HEK293 (cell line): ENCODE results near the gene POU2AF3.
A peak's percentile ranks its signal among the peaks of the same experiment; 100 is the strongest.

Experiments used
- CTCF ChIA-PET: fragments of 350-600 bp; formaldehyde crosslinking; extraction: SDS; loops from one replicate; lab custom pipeline; 2021; ENCODE audit warnings: antibody characterized with exemption; lab: Yijun Ruan, JAX
- POLR2A ChIA-PET: fragments of 300-600 bp; formaldehyde crosslinking; extraction: SDS; loops from one replicate; lab custom pipeline; 2020; ENCODE audit warnings: antibody characterized with exemption, inconsistent platforms; lab: Yijun Ruan, JAX
- H3K27ac ChIP-seq: fragments of 200-500 bp; sonication (Bioruptor generic); 2 replicates; pipeline ENCODE4 v1.5.1; 2014; ENCODE audit warnings: low read depth, low read length, control low read depth, inconsistent platforms; ENCODE audit errors: extremely low read depth
- H3K36me3 ChIP-seq, 2 experiments: fragments of 200-500 bp in 1 of 2; sonication (Bioruptor generic) in 1 of 2; 1 replicate in 1 of 2; 2 replicates in 1 of 2; pipeline ENCODE4 v1.5.1; 2014 to 2017; ENCODE audit warnings: inconsistent platforms in 2 of 2, low read length in 2 of 2; ENCODE audit not compliant: control insufficient read depth in 2 of 2, insufficient read depth in 1 of 2
- H3K4me1 ChIP-seq: fragments of 200-500 bp; sonication (Bioruptor generic); 2 replicates; pipeline ENCODE4 v1.5.1; 2014; ENCODE audit warnings: mild to moderate bottlenecking, low read length, inconsistent platforms; ENCODE audit not compliant: control insufficient read depth, insufficient read depth
- H3K4me3 ChIP-seq: 2 replicates; pipeline ENCODE4 v1.5.1; 2011; ENCODE audit warnings: low read depth, mild to moderate bottlenecking, control low read depth, low read length, moderate library complexity
- H3K9me3 ChIP-seq: fragments of 200-500 bp; sonication (Bioruptor generic); 2 replicates; pipeline ENCODE4 v1.5.1; 2014; ENCODE audit warnings: low read depth, low read length, inconsistent platforms; ENCODE audit not compliant: control insufficient read depth, insufficient read depth
- BCL6B ChIP-seq: fragments of 450-650 bp; formaldehyde crosslinking; IDR thresholded peaks from 2 replicates; pipeline ENCODE4 v1.5.1; 2017; ENCODE audit warnings: missing biosample characterization, missing genetic modification characterization
- EGR2 ChIP-seq: fragments of 450-650 bp; formaldehyde crosslinking; IDR thresholded peaks from 2 replicates; pipeline ENCODE4 v1.5.1; 2016; ENCODE audit warnings: low read depth, missing biosample characterization, missing genetic modification characterization
- HOXC10 ChIP-seq: sonication (generic); formaldehyde crosslinking; IDR thresholded peaks from 2 replicates; pipeline ENCODE4 v1.8.1; 2023; ENCODE audit warnings: mild to moderate bottlenecking, missing genetic modification reagents
- HOXD13 ChIP-seq: sonication (generic); formaldehyde crosslinking; IDR thresholded peaks from 2 replicates; pipeline ENCODE4 v1.8.0; 2022; ENCODE audit warnings: missing genetic modification reagents, borderline replicate concordance
- KLF1 ChIP-seq: fragments of 450-650 bp; formaldehyde crosslinking; IDR thresholded peaks from 2 replicates; pipeline ENCODE4 v1.5.1; 2016; ENCODE audit warnings: missing biosample characterization, missing genetic modification characterization
- KLF17 ChIP-seq: fragments of 450-650 bp; formaldehyde crosslinking; IDR thresholded peaks from 2 replicates; pipeline ENCODE4 v1.5.1; 2016; ENCODE audit warnings: missing biosample characterization, missing genetic modification characterization
- MZF1 ChIP-seq: fragments of 450-650 bp; formaldehyde crosslinking; IDR thresholded peaks from 2 replicates; pipeline ENCODE4 v1.5.1; 2017; ENCODE audit warnings: missing biosample characterization, missing genetic modification characterization, borderline replicate concordance
- PRDM4 ChIP-seq: fragments of 450-650 bp; formaldehyde crosslinking; IDR thresholded peaks from 2 replicates; pipeline ENCODE4 v1.5.1; 2017; ENCODE audit warnings: missing biosample characterization, missing genetic modification characterization
- SETDB1 ChIP-seq: IDR thresholded peaks from one replicate; pipeline ENCODE4 v1.6.1; 2017; ENCODE audit warnings: mild to moderate bottlenecking, low read length, moderate library complexity, mixed read lengths; ENCODE audit not compliant: insufficient read length
- SP2 ChIP-seq: fragments of 450-650 bp; formaldehyde crosslinking; IDR thresholded peaks from 2 replicates; pipeline ENCODE4 v1.5.1; 2016; ENCODE audit warnings: missing biosample characterization, missing genetic modification characterization
- TCF7L2 ChIP-seq: IDR thresholded peaks from 2 replicates; pipeline ENCODE4 v1.6.1; 2011; ENCODE audit warnings: low read depth, mild to moderate bottlenecking, inconsistent platforms, low read length, moderate library complexity, borderline replicate concordance
- ZEB2 ChIP-seq: fragments of 450-650 bp; formaldehyde crosslinking; IDR thresholded peaks from 2 replicates; pipeline ENCODE4 v1.5.1; 2016; ENCODE audit warnings: missing biosample characterization, missing genetic modification characterization
- ZFHX2 ChIP-seq: fragments of 450-650 bp; formaldehyde crosslinking; conservative IDR thresholded peaks from 2 replicates; pipeline ENCODE4 v1.5.1; 2016; ENCODE audit warnings: missing biosample characterization, missing genetic modification characterization
- ZIC2 ChIP-seq: fragments of 450-650 bp; formaldehyde crosslinking; IDR thresholded peaks from 2 replicates; pipeline ENCODE4 v1.5.1; 2016; ENCODE audit warnings: missing biosample characterization, missing genetic modification characterization
- ZNF174 ChIP-seq: fragments of 450-650 bp; formaldehyde crosslinking; IDR thresholded peaks from 2 replicates; pipeline ENCODE4 v1.5.0; 2017; ENCODE audit warnings: missing biosample characterization, mild to moderate bottlenecking, missing genetic modification characterization
- ZNF175 ChIP-seq: fragments of 450-650 bp; formaldehyde crosslinking; IDR thresholded peaks from 2 replicates; pipeline ENCODE4 v1.5.1; 2016; ENCODE audit warnings: missing biosample characterization, missing genetic modification characterization
- ZNF18 ChIP-seq: fragments of 450-650 bp; formaldehyde crosslinking; IDR thresholded peaks from 2 replicates; pipeline ENCODE4 v1.5.1; 2016; ENCODE audit warnings: missing biosample characterization, missing genetic modification characterization
- ZNF248 ChIP-seq: fragments of 450-650 bp; formaldehyde crosslinking; IDR thresholded peaks from 2 replicates; pipeline ENCODE4 v1.5.1; 2017; ENCODE audit warnings: missing biosample characterization, missing genetic modification characterization
- ZNF335 ChIP-seq: fragments of 450-650 bp; formaldehyde crosslinking; conservative IDR thresholded peaks from 2 replicates; pipeline ENCODE4 v1.5.1; 2016; ENCODE audit warnings: missing biosample characterization, missing genetic modification characterization
- ZNF350 ChIP-seq: fragments of 450-650 bp; formaldehyde crosslinking; IDR thresholded peaks from 2 replicates; pipeline ENCODE4 v1.5.0; 2017; ENCODE audit warnings: missing biosample characterization, mild to moderate bottlenecking, missing genetic modification characterization
- ZNF48 ChIP-seq: fragments of 450-650 bp; formaldehyde crosslinking; IDR thresholded peaks from 2 replicates; pipeline ENCODE4 v1.5.1; 2016; ENCODE audit warnings: missing biosample characterization, missing genetic modification characterization
- ZNF488 ChIP-seq: fragments of 450-650 bp; formaldehyde crosslinking; IDR thresholded peaks from 2 replicates; pipeline ENCODE4 v1.5.1; 2016; ENCODE audit warnings: missing biosample characterization, missing genetic modification characterization
- ZNF513 ChIP-seq: fragments of 450-650 bp; IDR thresholded peaks from 2 replicates; pipeline ENCODE4 v1.5.1; 2018; ENCODE audit warnings: missing biosample characterization, missing genetic modification characterization
- ZNF521 ChIP-seq: fragments of 450-650 bp; formaldehyde crosslinking; IDR thresholded peaks from 2 replicates; pipeline ENCODE4 v1.5.1; 2017; ENCODE audit warnings: missing biosample characterization, mild to moderate bottlenecking, missing genetic modification characterization
- ZNF600 ChIP-seq: fragments of 450-650 bp; formaldehyde crosslinking; IDR thresholded peaks from 2 replicates; pipeline ENCODE4 v1.5.1; 2016; ENCODE audit warnings: missing biosample characterization, missing genetic modification characterization
- ZNF629 ChIP-seq: fragments of 450-650 bp; formaldehyde crosslinking; IDR thresholded peaks from 2 replicates; pipeline ENCODE4 v1.5.1; 2017; ENCODE audit warnings: missing biosample characterization, missing genetic modification characterization
- ZNF664 ChIP-seq: fragments of 450-650 bp; formaldehyde crosslinking; IDR thresholded peaks from 2 replicates; pipeline ENCODE4 v1.5.1; 2016; ENCODE audit warnings: missing biosample characterization, missing genetic modification characterization
- ZNF670 ChIP-seq: fragments of 450-650 bp; formaldehyde crosslinking; IDR thresholded peaks from 2 replicates; pipeline ENCODE4 v1.5.1; 2016; ENCODE audit warnings: missing biosample characterization, missing genetic modification characterization, low read depth
- ZNF785 ChIP-seq: fragments of 450-650 bp; formaldehyde crosslinking; IDR thresholded peaks from 2 replicates; pipeline ENCODE4 v1.5.1; 2016; ENCODE audit warnings: missing biosample characterization, missing genetic modification characterization

Gene POU2AF3

GRCh38 chr11:111355956-111356659 lies 57.8 kb downstream of the POU2AF3 start:
- Histone ChIP-seq H3K9me3 (no peaks in the 10 kb centered on the region), H3K4me1 (no peaks in the 10 kb centered on the region), H3K4me3 (no peak overlapping the region), H3K36me3 (no peaks in the 10 kb centered on the region), H3K27ac (no peak overlapping the region)
- ChIA-PET CTCF (interaction anchor here (0.6 kb wide), 1 partner anchor 80 kb away, joined by 3 read pairs; no protein-coding TSS in a partner anchor), POLR2A (no interaction called here)
- TF ChIP-seq ZIC2 (tag by site-specific recombination) (no peak), ZNF350 (tag by site-specific recombination) (no peak), ZNF48 (tag by site-specific recombination) (no peak), ZEB2 (tag by site-specific recombination) (no peak), BCL6B (tag by site-specific recombination) (no peak), ZNF629 (no peak), EGR2 (tag by site-specific recombination) (0 out of 2 replicates have a peak, but pooled peaks have one; percentile 24), TCF7L2 (peak; percentile 66; the same call in 1 of the 2 replicates), ZNF175 (tag by site-specific recombination) (no peak), ZNF670 (no peak), KLF1 (tag by site-specific recombination) (no peak), ZNF521 (no peak), ZNF248 (no peak), ZFHX2 (tag by site-specific recombination) (peak; percentile 29; the same call in 1 of the 2 replicates), ZNF335 (tag by site-specific recombination) (no peak), KLF17 (no peak), ZNF488 (no peak), ZNF18 (tag by site-specific recombination) (no peak), MZF1 (tag by site-specific recombination) (no peak)

- no peak overlapping the region for H3K4me3 ChIP-seq
- no peaks in the 10 kb centered on the region for H3K36me3 ChIP-seq
- ChIA-PET CTCF (no interaction called here), POLR2A (no interaction called here)
- H3K27ac ChIP-seq: no peak overlapping the region
- no peaks in the 10 kb centered on the region for H3K9me3 ChIP-seq
- H3K4me1 ChIP-seq: no peaks in the 10 kb centered on the region
- no peak for TF ChIP-seq ZNF174 (tag by site-specific recombination)
- no peak for TF ChIP-seq HOXC10 (CRISPR knock-in tag)
- no peak for TF ChIP-seq HOXD13 (CRISPR knock-in tag)
- no peak for TF ChIP-seq SP2 (tag by site-specific recombination)
- no peak for TF ChIP-seq PRDM4 (tag by site-specific recombination)
- TF ChIP-seq ZNF600 (tag by site-specific recombination): no peak
- no peak for TF ChIP-seq ZNF785 (tag by site-specific recombination)
- TF ChIP-seq ZNF513 (tag by site-specific recombination): no peak
- TF ChIP-seq SETDB1: no peak
- TF ChIP-seq ZNF664 (tag by site-specific recombination): no peak
Observed at GRCh38 chr11:111356660-111357048, 58.3 kb downstream of the POU2AF3 start.
